Activated effector memory CD4-positive, alpha-beta T cell treated with anti-CD3 and anti-CD28 coated beads, Interleukin-2, amount 50 U/mL, for 16 hours (primary cell): ENCODE measurements around the gene SCTR.
"Not testable (repeated sequence)": the region's sequence is repeated elsewhere in the genome, so short reads cannot be mapped to it uniquely, and the experiment has no call there.

Experiments used
- DNase-seq: peaks from one replicate; pipeline ENCODE4 v3.0.0-alpha.2; 2020

The SCTR gene

DNA sequence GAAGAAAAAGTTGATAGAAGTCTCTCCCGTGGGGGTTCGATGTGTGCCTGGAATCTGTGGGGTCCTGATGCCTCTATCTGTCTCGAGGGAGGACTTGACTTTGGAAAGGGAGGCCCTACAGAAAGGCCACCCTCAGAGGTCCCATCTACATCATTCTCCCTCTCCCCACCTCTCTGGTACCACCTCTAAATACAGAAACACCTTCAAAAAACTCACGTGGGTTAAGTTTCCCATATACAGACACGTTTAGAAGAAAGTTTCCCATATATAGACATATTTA lies 97.9 kb downstream of the SCTR start:
- no peak for DNase-seq

DNA sequence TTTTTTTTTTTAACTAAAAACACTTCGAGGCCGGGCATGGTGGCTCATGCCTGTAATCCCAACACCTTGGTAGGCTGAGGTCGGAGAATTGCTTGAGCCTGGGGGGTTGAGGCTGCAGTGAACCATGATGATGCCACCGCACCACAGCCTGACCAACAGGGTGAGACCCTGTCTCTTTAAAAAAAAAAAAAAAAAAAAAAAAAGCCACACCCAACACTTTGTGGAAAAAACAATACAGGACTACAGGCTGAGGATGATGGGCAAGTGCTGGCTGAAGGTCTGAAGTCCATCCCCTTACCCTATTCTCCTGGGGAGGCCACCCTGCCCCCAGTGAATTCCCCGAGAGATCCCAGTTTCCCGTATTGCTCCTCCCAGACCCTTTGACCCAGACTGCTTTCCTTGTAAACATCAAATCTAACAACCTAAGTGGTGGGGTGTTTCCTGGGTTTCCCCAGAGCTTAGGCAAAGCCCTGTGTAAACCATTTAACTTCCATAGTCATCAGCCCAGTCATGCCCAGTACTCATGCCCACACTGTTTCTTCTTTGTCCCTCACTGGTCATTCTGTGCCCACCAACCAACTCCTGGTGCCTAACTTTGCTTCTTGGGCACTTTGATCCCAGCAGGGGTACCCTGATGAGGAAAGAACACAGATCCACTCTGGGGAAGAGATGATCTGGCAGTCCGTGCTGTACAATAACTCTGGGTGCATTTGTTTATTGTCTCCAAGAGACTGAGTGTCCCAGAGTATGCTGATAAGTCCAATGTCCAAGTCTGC lies 98.5 kb downstream of the SCTR start:
- no peak for DNase-seq

DNA sequence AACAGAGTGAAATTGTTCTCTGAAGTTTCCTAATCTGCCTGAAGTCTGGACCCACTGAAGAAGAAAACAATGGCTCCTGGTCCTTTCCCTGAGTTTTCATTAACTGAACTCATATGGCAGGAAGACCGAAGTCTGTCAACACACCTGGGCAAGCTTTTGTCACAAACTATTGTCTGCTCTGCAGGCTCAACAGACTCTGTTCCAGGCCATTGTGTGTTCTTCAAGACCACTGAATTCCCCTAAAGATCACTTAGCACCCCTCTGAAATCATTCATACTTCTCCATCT lies 99.2 kb downstream of the SCTR start:
- no peak for DNase-seq

DNA sequence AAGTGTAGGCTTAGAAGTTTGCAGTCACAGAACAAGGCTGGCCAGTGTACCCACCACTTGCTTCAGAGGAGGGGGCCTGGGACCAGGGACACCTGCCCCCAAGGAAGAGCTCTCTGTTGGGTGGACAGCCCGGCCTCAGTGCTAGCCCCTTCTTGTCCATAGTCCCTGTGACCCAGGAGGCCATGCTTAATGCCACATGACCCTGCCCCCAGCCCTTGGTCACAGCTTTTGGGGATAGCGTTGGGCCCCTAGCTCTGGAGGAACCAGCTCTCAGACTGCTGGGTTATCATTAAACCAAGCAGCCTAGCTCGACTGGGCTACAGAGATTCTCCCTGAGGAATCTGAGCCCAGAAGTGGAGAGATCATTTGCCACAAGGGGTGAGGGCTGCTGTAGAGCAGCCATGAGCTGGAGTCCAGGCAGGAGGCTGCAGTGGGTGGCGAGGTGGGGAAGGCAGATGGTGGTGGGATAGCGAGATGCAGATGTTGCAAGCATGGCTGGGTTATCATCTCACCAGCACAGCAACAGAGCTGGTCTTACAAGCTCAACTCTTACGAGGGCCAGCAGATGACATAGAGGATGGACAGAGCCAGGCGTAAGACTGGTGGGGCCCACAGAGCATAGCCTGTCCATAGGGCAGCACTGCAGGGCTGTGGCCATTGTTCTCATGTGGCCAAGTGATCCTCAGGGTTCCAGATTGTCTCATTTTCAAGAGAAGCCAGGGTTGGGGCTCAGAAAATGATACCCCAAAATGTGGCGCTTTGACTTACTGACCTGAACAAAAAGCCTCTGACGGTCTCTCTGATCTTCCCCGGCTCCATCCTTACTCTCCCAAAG lies 99.8 kb downstream of the SCTR start:
- no peak for DNase-seq

DNA sequence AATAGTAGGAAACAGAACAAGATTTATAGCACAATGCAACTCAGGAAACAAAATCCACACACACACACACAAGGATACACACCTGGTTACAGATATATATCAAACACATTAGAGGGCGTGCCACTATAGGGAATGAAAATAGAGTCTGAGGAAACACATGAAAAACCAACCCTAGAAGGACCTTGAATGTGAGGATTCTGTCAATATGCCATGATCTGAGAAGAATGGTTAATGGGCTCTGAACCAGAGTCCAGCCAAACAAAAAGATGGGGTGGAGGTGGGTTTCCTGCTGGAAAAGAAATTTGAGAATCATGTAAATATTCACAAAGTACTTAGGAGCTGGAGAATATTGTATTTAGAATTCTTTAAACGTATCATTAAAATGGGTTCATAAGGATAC lies 100.5 kb downstream of the SCTR start:
- DNase-seq, result no peak

DNA sequence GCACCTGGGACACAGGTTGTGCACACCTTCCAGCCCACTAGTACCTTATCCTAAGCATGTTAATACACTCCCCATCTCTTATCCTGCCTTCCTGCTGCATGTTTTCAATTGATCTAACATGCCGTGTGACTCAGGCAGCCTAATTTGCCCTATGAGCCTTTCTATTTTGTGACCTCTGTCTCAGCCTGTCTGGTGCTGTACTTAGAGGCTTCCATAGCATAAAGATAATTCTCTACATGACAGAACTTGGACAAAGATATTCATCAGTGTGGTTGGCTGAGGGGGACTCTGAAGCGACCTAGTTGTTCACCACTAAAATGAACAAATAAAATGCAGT lies 101.2 kb downstream of the SCTR start:
- no peak for DNase-seq

DNA sequence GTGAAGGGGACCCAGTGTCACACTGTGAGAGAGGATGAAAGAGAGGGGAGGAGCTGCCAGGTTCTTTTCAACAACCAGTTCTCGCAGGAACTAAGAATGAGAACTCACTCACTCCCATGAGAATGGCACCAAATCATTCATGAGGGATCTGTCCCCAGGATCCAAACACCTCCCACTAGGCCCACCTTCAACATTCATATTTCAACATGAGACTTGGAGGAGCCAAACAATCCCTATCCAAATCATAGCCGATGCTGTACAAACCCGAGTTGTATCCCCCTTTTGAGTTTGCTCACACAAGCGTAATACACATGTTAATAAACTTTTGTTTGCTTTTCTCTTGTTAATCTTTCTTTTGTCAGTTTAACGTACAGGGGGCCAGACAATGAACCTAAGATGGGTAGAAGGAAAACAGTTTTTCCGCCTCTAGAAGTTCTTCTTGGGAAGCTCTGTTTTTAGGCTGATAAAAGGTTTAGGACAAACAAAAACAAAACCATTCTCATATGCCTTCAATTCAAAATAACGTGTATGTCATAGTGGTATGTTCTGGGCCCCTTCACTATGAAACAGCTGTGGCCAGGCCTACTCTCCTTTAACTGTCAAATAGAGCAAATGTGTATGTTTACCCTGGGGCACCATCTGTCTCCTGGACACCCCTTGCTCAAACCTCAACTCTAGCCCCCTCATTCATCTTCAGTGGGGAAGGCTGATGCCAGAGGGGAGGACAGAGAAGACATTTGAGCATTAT lies 101.7 kb downstream of the SCTR start:
- DNase-seq, result no peak

DNA sequence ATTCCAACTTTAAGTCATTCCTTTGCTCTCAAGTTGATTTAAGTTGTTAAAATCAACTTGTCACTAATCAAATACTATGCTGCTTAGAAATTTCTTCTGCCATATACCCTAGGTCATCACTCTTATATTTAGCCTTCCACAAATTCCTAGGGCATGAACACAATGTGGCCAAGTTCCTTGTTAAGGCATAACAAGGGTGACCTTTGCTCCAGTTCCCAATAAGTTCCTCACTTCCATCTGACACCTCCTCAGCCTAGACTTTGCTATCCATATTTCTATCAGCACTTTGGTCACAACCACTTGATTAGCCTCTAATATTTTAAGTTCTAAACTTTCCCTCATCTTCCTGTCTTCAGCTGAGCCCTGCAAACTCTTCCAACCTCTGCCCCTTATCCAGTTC lies 102.5 kb downstream of the SCTR start:
- DNase-seq, result no peak

DNA sequence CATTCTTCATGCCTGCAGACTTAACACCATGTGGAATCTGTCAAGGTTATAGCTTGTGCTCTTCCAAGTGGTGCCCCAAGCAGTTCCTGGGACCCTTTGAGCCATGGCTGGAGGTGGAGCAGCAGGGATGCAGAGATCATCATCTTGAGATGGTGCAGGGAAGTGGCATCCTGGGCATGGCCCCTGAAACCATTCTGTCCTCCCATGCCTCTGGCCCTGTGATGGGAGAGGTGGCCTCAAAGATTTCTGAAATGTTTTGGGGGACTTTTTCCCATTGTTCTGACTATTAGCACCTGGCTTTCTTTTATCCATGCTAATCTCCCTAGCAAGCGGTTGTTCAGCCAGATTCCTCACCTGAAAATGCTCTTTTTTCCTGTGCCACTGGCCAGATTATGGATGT lies 103.0 kb downstream of the SCTR start:
- no peak for DNase-seq

DNA sequence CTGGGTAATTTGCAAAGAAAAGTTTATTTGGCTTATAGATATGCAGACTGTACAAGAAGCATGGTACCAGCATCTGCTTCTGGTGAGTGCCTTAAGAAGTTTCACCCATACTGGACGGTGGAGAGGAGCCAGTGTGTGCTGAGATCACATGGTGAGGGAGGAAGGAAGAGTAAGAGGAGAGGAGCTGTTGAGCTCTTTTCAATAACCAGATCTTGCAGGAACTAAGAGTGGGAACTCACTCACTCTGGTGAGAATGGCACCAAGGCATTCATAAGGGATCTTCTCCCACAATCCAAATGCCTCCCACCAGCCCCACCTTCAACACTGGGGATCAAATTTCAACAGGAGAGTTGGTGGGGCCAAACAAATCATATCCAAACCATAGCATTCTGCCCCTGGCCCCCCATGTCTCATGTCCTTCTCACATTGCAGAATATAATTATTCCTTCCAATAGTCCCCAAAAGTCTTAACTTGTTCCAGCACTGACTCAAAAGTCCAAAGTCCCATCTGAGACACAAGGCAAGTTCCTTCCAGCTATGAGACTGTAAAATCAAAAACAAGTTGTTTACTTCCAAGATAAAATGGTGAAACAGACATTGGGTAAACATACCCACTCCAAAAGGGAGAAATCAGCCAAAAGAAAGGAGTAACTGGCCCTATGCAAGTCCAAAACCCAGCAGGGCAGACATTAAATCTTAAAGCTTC lies 104.3 kb downstream of the SCTR start:
- DNase-seq, result no peak

DNA sequence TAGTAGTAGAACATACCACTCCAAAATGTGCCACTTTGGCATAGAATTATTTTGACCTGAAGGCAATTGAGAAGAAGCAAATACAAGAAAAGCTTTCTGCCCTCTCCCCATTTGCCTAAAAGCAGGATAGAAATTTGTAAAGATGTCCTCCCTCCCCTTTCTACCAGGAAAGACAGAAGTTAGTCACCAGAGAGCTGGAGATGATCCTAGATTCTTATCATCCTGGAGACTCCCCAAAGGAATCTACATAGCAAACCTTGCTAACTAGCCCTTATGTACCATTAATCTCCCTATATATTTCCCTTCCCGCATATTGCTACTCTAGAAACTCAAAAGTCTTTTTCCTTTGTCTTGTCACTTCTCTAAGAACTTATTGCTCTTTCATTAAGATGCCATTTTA lies 105.2 kb downstream of the SCTR start:
- no peak for DNase-seq

DNA sequence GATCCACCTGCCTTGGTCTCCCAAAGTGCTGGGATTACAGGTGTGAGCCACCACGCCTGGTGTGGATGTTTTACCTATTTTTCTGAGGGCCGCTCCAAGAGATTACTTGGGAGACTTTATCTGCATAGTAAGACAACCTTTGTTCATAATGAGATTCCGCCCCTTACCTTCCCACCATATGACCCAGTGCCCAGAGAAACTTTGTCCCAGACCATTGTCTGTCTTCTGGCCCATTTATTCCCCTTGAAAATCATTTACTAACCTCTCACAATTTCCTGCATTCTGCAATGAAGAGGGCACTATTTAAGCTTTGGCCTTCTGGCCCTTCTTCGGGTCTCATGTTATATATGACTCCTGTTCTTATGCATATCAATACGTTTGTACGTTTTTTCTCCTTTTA lies 106.4 kb downstream of the SCTR start:
- DNase-seq, result no peak

DNA sequence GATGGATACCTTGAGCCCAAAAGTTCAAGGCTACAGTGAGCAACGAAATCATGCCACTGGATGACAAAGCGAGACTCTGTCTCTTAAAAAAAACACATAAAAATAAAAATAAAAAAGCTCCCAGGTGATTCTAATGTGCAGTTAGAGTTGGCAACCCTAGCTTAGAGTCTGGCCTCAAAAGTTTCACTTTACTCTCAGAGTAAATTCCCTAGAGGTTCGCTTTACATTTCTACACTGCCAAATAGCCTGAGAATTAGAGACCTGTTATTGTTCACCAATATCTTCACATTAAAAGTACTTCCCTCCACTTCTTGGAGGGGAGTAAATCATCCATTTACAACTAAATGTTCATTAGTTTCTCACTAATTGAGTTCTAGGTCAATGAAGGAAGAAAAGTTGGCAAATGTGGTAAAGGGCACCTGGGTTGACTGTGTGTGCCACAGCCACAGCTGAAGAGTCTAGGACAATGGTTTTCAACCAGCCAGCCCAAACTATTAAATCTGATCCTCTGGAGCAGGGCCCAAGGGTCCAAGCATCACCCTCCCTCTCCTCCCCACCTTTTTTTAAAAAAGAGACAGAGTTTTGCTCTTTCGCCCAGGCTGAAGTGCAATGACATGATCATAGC lies 107.9 kb downstream of the SCTR start:
- no peak for DNase-seq

DNA sequence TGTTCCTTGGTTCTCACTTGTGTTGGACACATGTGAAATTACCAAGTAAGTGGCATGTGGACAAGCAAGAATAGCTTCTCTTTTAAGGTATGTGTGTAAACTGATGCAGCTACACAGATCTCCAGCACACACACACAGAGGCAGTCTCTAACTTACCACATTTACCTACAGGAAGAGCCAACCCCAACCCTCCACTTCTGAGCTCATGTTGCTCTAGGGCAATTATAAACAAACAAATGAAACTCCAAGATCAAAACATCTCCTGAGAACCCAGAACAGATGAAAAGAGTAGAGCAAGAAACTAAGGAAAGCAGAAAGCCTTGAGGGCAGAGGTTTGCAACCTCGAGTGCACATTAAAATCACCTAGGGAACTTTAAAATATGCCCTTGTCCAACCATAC lies 108.7 kb downstream of the SCTR start:
- no peak for DNase-seq

DNA sequence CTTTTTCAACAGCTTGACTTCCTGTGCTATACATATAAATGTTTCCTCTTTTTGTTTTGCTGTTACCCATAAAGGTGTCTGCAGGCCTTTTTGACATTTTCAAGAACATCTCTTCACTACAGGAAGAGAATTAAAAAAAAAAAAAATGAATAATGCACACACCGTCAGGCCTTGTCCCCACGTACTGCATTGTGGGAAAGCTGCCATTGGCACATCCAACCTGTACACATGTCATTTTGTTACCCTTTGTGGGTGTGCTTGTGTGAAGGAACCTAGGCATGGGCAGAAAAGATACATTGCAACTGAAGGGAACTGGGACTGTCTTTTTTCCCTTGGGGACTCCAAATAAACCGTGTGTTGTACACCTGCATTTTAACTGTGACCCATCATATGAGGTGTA lies 109.4 kb downstream of the SCTR start:
- DNase-seq, result no peak

DNA sequence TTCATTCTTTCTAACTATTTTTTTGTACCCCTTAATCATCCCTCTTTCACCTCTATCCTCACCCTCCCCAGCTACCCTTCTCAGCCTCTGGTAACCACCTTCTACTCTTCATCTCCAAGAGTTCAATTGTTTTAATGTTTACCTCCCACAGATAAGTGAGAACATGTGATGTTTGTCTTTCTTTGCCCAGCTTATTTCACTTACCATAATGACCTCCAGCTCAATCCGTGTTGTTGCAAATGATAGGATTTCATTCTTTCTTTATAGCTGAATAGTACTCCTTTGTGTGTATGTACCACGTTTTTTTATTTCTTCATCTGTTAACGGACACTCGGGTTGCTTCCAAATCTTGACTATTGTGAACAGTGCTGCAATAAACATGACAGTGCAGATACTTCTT lies 114.8 kb downstream of the SCTR start:
- no peak for DNase-seq

DNA sequence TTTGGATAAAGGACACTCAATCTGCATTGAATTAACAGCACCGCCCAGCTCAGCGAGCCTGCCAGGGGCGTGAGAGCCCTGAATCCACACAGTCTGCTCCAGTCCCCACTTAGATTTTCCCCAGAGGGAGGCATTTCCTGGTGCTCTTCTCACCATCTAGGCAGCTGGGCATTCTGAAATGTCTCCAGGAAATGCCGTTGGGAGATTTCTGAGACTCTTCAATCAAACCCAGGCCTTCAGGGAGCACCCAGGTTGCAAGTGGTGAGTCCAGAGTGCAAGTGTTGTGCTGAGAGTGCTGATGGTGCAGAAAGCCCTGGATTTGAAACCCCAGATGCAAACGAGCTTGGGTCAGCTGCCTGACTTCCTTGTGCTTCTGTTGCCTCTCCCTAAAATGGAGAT lies 116.1 kb downstream of the SCTR start:
- no peak for DNase-seq

DNA sequence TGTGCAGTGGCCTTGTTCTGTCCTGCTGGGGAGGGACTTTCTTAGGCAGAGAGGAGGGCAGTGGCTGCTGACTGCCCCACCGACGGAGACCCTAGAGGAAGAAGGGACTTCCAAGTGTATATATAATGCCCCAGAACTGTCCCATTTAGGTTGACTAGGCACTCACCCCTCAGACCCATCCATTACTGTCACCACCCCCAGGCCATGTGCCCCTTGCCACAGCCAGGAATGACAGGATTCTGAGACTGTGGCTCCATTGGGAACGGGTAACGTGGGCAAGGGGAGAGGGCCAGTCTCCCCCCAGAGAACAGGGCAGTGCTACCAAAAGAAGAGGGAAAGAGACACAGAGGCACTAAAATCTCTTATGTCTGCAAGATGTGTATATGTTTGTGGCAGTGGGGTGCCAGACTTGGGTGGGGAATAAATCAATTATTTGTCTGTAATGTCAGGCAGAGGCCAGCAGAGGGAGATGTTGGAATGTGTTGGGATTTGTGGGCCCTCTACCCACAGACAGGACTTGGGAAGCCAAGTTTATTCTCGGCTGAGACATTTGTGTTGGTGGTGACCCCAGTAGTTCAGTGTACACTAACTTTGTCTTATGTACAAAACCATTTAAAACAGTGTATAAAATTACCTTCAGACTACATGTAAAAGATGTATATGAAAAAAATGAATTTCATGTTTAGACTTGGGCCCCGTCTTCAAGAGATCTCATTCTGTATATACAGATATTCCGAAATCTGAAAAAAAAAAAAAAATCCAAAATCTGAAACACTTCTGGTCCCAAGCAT lies 116.7 kb downstream of the SCTR start:
- DNase-seq, result no peak

DNA sequence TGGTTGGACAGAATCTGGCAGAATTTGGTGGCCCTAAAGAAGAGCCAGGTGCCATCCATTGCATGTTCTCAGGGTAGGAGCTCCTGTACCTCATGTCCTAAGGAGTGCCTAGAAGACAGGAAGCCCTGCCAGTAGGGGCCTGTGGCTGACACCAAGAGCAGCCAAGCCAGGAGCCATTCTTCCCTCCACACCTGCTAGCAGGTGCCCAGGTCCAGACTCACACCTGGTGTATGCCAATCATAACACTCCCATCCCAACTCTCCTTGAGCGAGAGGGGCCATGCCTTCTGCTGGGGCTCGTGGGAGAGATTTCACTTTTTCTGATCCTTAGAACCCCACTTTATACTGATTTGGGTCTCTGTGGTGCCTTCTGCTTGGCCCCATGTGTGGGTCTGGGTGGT lies 119.1 kb downstream of the SCTR start:
- no peak for DNase-seq

DNA sequence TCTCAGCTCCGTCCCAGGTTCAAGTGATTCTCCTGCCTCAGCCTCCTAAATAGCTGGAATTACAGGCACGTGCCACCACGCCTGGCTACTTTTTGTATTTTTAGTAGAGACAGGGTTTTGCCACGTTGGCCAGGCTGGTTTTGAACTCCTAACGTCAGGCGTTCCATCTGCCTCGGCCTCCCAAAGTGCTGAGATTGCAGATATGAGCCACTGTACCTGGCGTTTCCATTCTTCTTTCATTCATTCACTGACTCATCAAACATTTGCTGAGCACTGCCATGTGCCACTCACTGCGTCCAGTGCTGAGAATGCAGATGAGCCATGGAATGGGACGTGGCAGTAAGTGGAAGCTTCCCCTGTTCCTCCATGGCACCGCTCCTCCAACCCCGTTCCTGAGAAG lies 120.7 kb downstream of the SCTR start:
- DNase-seq, result not testable (repeated sequence)

DNA sequence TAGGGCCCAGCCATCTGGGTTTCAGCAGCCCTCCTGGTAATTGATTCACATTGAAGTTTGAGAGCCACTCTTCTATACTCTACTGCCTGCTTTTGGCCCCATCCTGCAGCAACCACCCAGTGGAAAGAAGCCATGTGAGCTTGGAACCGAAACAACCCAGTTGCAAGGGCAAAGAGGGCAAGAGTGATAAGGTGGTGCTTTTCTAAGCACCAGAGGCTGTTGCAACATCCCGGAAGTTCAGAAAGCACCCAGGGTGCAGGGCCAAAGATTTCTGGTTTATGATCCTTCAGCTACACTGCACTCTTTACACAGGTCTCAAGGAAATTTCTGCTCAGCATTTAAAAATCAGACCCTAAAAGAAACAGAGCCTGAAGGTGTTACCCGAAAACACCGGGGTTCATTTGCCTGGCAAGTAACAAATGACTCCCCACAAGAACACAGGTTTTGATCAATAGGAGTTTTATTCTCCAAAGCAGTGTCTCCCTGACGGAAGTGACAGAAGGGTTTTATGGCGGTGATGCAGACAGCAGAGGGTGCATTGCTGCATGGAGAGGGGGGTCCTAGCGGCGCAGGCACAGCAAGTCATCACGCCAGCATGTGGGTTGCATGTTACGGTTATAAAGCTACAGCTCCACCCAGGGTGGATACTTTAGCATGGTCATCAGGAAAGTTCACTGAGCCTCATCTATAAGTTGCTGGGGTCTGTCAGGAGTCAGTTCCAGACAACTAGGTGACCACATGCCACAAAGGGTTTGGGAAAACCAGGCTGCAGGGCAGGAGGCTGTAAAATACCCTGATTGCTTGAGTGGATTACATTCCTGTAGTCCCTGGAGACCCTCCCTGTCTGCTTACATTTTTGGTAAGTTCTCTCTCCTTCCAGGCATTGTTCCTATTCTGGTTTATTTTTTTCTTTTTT lies 121.4 kb downstream of the SCTR start:
- no peak for DNase-seq
